Panc1 (cell line): ENCODE data around the gene SLC13A3. TPM values are rescaled to one million over a fixed set of nuclear protein-coding genes. Genes with fewer than 3 reads are reported as not detected.

Experiments used
- ATAC-seq: fragments of 200-7000 bp; cut with Tn5 transposase; 2 replicates; pipeline ENCODE4 v1.9.1; 2020; ENCODE audit warnings: mild to moderate bottlenecking, moderate library complexity
- BruUV-seq: library from RNA; stranded (reverse); fragments of 400-500 nt; replicated peaks from 2 replicates; lab custom pipeline; 2021; lab: Mats Ljungman, UMichigan
- CTCF ChIA-PET: fragments of 300-600 bp; sonication (Branson Sonifier 250); formaldehyde crosslinking; loops from one replicate; lab custom pipeline; 2022; ENCODE audit warnings: antibody characterized with exemption; lab: Charles Lee
- POLR2A ChIA-PET: fragments of 300-600 bp; sonication (Branson Sonifier 250); formaldehyde crosslinking; loops from one replicate; lab custom pipeline; 2022; ENCODE audit warnings: antibody characterized with exemption; lab: Charles Lee
- DNase-seq: peaks from one replicate; pipeline ENCODE4 v3.0.0-alpha.2; 2010; ENCODE audit warnings: low read depth, low spot score
- H3K27ac ChIP-seq: 2 replicates; pipeline ENCODE4 v1.5.1; 2011; ENCODE audit warnings: mild to moderate bottlenecking, low read length, inconsistent platforms
- H3K27me3 ChIP-seq: fragments of 200-500 bp; sonication (Bioruptor generic); 2 replicates; pipeline ENCODE4 v1.6.0; 2014; ENCODE audit warnings: low read length, inconsistent platforms; ENCODE audit not compliant: control insufficient read depth, insufficient read depth
- H3K36me3 ChIP-seq: fragments of 200-500 bp; sonication (Bioruptor generic); 2 replicates; pipeline ENCODE4 v1.5.1; 2014; ENCODE audit warnings: inconsistent platforms, mild to moderate bottlenecking, low read length, moderate library complexity; ENCODE audit not compliant: control insufficient read depth, insufficient read depth
- H3K4me1 ChIP-seq: 2 replicates; pipeline ENCODE4 v1.5.1; 2011; ENCODE audit warnings: inconsistent platforms, mild to moderate bottlenecking, low read length, moderate library complexity; ENCODE audit not compliant: control insufficient read depth, insufficient read depth
- H3K4me3 ChIP-seq, 2 experiments: 2 replicates each; pipeline ENCODE4 v1.5.1; 2011 to 2012; ENCODE audit warnings: low read depth in 2 of 2, low read length in 2 of 2, mild to moderate bottlenecking in 2 of 2, inconsistent platforms in 1 of 2, moderate library complexity in 1 of 2
- H3K9me3 ChIP-seq: fragments of 200-500 bp; sonication (Bioruptor generic); 2 replicates; pipeline ENCODE4 v1.5.1; 2014; ENCODE audit warnings: low read depth, mild to moderate bottlenecking, inconsistent platforms, low read length, moderate library complexity; ENCODE audit not compliant: control insufficient read depth, insufficient read depth
- CTCF ChIP-seq: fragments of 450-650 bp; IDR thresholded peaks from 2 replicates; pipeline ENCODE4 v1.5.1; 2017; ENCODE audit warnings: mild to moderate bottlenecking
- POLR2AphosphoS5 ChIP-seq: IDR thresholded peaks from 2 replicates; pipeline ENCODE4 v1.6.1; 2012; ENCODE audit warnings: mild to moderate bottlenecking, low read depth, low read length, moderate library complexity
- REST ChIP-seq, 2 experiments: IDR thresholded peaks; 2 replicates each; pipeline ENCODE4 v1.6.1; 2011 to 2012; ENCODE audit warnings: low read depth in 2 of 2, control low read depth in 1 of 2, low read length in 1 of 2, mild to moderate bottlenecking in 1 of 2, moderate library complexity in 1 of 2; ENCODE audit not compliant: insufficient read depth in 1 of 2
- SIN3A ChIP-seq: IDR thresholded peaks from 2 replicates; pipeline ENCODE4 v1.6.1; 2012; ENCODE audit warnings: low read depth, mild to moderate bottlenecking, low read length, moderate library complexity, borderline replicate concordance; ENCODE audit not compliant: insufficient read depth
- TCF7L2 ChIP-seq: IDR thresholded peaks from 2 replicates; pipeline ENCODE4 v1.6.1; 2011; ENCODE audit warnings: mild to moderate bottlenecking, low read depth, low read length, inconsistent platforms
- in situ Hi-C: cut with HindIII; loops from 2 replicates; pipeline ENCODE4 v1.10.0; 2016; ENCODE audit warnings: low sequenced_read_pairs, low pct_unique_long_range_greater_than_20kb
- intact Hi-C: fragments of 100-400 bp; cut with micrococcal nuclease; formaldehyde crosslinking; loops from one replicate; pipeline ENCODE4 v1.10.0; 2022; ENCODE audit not compliant: unreplicated experiment
- total RNA-seq: library from RNA; stranded (reverse); gene quantifications from one replicate; pipeline ENCODE4 v1.2.1, GENCODE V29; 2021; ENCODE audit not compliant: unreplicated experiment

The SLC13A3 gene
- total RNA-seq, 1 experiment from 2014 or later, result 0.31 TPM

GRCh38 chr20:46672543-46673148 is 21.4 kb upstream of the SLC13A3 start:
- H3K4me1 ChIP-seq, result no peaks in the 10 kb centered on the region
- CTCF ChIA-PET, result no interaction called here
- ATAC-seq (no peak), DNase-seq (no peak)
- H3K9me3 ChIP-seq, result peaks cover 3% of the 10 kb centered on the region; the same call in 1 of the 2 replicates
- in situ Hi-C loops, result no loop called here
- H3K36me3 ChIP-seq, result no peaks in the 10 kb centered on the region
- H3K27me3 ChIP-seq, result no peaks in the 10 kb centered on the region
- no peak overlapping the region for H3K4me3 ChIP-seq
- intact Hi-C loops, result no loop called here
- POLR2A ChIA-PET, result no interaction called here
- no TSS peak for BruUV-seq
- no peak for TF ChIP-seq REST (IDR thresholded peaks at IDR 0.05; ENCODE audit: insufficient read depth in 1 of 2, low read depth in 2 of 2, low read length in 1 of 2)
- TF ChIP-seq SIN3A, result no peak
- no peak for TF ChIP-seq TCF7L2
- no peak for TF ChIP-seq POLR2AphosphoS5
- no peak for TF ChIP-seq CTCF
- H3K27ac ChIP-seq, result no peak overlapping the region

GRCh38 chr20:46671866-46672542 is 20.7 kb upstream of the SLC13A3 start:
- Histone ChIP-seq H3K36me3 (no peaks in the 10 kb centered on the region), H3K4me3 (no peak overlapping the region), H3K27ac (no peak overlapping the region), H3K4me1 (no peaks in the 10 kb centered on the region), H3K27me3 (no peaks in the 10 kb centered on the region), H3K9me3 (peaks cover 3% of the 10 kb centered on the region; the same call in 1 of the 2 replicates)
- ChIA-PET POLR2A (no interaction called here), CTCF (no interaction called here)
- DNase-seq (no peak), ATAC-seq (no peak)
- BruUV-seq, result no TSS peak
- intact Hi-C loops, result no loop called here
- in situ Hi-C loops, result no loop called here
- TF ChIP-seq POLR2AphosphoS5, result no peak
